Embryonic facial prominence (tissue), 1 donor: ENCODE results near the gene LRBA.
"Not testable (repeated sequence)": the region's sequence is repeated elsewhere in the genome, so short reads cannot be mapped to it uniquely, and the experiment has no call there.

Source experiments
- DNase-seq: peaks from one replicate; pipeline ENCODE4 v3.0.0-alpha.2; 2016; ENCODE audit errors: extremely low spot score

Gene LRBA

DNA sequence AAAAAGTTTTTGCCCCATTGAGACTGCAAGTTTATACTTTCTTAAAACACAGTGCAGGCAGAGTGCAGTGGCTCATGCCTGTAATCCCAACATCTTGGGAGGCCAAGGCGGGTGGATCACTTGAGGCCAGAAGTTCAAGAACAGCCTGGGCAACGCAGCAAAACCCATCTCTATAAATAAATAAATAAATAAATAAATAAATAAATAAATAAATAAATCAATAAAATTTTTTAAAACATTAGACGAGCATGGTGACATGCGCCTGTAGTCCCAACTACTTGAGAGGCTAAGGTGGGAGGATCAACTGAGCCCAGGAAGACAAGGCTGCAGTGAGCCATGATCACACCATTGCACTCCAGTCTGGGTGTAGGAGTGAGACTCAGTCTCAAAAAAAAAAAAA is 213.3 kb downstream of the LRBA start:
- no peak for DNase-seq

DNA sequence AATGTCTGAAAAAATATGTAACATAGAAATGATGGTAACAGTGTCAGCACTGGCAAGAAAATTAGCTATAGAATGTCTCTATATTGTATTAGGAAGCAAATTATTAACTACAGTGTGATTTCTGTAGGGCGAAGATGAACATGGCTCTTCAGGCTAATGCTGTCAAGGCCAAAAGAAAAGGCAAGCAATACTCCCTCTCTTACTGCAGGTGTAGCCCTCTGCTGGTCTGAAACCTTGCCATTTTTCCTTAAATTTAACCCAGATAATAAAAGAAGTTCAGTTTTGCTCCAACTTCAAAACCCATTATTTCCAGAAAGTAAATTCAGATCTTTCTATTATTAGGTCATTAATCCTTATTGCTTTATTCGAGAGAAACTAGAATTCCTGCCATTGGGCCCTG is 215.9 kb downstream of the LRBA start:
- no peak for DNase-seq

DNA sequence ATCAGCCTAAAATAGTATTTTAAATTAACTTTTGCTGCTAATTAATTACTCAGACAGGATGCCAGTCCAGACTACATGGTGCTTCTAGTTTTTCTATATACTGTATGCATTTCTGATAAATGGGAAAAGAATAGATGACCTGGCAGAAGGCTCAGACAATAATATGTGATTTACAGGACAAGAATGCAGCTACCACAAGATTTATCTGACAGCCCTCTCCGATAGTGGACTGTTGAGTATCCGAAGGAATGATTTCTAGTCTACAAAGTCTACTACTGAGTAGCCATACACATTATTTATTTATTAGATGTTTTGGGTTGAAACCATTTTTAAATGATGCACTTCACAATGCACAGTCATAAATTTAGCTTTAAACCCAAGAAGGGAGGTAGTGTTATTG is 220.4 kb downstream of the LRBA start:
- DNase-seq: no peak

DNA sequence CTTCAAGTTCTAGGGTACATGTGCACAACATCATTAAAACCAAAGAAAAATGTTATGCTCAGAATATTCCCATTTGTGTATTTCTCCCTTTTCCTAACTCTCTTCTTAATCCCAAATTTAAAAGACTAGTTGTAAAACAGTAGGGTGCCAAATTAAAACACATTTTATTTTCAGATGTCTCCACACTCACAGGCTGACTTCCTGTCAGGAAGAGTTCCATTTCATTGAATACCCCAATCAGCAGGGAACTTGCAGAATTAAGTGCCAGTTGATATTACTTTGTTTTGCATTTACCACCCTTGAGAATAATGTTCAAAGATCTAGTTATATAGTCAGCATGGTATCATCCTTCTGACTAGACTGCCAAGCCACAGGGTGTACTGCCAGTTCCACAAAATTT is 225.2 kb downstream of the LRBA start:
- DNase-seq: no peak

DNA sequence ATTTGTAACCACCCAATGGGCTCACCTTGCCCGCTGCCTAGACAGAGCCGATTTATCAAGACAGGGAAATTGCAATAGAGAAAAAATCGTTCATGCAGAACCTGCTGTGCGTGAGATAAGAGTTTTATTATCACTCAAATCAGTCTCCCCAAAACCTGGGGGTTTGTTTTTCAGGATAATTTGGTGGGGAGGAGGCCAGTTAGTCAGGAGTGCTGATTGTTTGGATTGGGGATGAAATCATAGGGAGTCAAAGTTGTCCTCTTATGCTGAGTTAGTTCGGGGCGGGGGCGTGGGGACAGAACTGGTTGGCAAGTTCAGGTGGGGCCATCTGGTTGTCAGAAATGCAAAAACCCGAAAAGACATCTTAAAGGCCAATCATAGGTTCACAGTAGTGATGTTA is 230.1 kb downstream of the LRBA start:
- no peak for DNase-seq

DNA sequence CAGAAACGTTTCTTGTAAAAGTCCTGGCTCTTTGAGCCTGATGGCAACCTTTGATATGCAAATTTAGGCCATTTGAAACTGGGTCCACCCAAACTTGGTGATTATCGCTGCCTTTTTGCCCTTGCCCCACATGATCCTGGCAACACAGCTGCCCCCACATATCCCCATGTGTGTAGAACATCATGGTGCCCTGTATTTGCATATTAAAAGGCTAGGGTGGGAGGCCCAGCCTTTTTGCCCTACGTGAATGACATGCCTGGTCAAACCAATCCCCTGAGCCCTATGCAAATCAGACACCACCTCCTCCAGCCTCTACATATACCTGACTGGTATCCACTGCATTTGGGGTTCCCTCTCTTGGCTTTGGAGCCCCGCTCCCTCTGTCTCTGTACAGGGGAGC is 230.8 kb downstream of the LRBA start:
- DNase-seq: no peak

DNA sequence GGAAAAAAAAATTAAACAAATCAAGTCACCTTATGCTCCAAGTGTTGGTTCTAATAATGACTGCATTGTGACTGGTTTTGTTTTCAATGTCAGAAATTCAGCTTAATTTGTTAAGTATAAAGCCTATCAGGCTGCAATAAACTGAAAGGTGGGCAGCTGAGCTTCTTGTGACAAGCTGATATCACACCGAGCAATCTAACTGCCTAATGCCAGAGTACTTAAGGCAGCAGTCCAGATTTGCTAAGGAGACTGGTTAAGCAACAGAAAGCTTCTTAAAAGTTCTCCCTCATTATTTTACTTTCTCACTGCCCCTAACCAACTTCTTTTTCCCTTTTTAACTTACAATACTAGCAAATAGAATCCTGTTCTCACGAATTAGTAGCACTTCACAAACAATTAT is 232.2 kb downstream of the LRBA start:
- no peak for DNase-seq

DNA sequence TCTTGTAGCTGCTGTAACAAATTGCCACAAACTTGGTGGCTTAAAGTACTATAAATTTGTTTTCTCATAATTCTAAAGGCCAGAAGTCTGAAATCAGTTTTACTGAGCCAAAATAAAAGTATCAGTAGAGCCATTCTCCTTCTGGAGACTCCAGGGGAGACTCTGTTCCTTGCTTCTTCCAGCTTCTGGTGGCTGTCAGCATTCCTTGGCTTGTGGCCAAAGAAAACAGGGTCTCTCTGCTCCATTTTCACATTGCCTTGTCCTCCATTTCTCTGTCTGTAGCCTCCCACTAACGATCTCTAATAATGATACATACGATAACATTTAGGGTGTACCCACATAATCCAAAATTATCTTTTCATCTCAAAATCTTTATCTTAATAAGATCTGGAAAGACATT is 232.8 kb downstream of the LRBA start:
- DNase-seq: no peak

DNA sequence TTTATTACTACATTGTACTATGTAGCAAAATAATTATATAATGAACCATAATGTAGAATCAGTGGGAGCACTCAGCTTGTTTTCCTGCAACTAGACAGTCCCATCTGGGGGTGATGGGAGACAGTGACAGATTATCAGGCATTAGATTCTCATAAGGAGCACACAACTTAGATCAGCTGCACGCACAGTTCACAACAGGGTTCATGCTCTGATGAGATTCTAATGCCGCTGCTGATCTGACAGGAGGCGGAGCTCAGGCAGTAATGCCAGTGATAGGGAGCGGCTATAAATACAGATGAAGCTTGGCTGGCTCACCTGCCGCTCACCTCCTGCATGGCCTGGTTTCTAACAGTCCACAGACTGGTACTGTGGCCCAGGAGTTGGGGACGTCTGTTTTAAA is 233.9 kb downstream of the LRBA start:
- no peak for DNase-seq

DNA sequence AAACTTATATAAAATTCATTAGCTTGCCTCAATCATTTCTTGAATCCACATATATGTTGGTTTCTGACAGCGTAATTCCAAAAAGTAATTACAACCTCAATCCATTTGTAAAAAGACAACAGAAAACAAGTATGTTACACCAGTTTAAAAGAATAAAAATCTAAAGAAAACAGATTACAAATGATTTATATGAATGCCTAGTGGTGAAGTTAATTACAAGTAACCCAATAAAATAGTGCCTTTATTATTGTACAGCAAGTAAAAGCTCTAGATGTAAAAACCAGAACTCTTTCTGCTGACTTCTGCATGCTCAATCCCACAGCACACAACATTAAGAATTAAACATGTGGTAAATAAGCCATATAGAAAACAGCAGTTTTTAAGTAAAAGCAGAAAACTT is 235.4 kb downstream of the LRBA start:
- no peak for DNase-seq

DNA sequence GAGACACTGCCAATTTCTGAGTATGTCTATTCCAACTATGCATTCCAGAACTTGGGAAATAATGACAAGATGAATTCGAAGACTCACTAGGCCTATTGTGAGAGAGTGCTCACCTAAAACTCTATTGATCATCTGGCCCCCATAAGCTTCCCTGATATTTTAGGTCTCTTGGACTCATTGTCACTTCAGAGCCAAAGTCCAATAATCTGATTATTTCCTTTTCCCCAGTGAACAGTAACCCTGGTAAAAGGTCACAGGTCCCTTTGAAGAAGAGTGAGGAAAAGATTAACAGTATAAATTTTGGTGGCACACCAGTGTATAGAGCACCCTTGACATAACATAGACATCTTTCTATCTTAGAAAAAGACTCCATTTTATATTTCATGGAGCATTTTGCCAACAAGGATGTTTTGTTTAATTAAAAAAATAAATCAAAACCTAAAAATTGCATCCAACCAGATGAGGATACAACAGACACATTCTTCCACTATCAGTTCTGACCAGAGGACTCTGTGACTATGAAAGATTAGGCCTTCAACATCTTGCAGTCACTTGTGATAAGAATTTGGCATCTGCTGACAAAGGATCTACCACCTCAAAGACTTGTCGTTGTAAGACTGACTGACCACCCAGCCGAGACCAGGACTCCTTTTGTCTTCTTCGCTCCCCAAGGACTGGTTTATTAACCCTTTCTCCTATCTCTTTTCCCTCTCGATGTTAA is 241.2 kb downstream of the LRBA start:
- no peak for DNase-seq

DNA sequence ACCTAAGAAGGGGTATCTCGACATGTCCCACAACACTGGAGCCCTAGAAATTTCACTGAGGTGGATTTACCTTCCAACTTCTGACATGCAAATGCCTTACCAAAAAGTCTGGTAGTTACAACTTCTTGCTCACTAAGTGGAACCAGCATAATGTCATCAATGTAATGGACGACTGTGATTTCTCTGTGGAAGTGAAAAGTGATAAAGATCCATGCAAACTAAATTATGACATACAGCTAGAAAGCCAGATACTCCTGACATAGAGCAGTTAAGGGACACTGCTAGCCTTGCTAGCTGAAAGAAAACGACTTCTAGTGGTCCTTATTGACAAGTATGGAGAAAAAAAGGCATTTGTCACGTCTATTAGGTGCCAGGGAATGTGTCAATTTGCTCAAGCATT is 242.1 kb downstream of the LRBA start:
- DNase-seq: no peak

DNA sequence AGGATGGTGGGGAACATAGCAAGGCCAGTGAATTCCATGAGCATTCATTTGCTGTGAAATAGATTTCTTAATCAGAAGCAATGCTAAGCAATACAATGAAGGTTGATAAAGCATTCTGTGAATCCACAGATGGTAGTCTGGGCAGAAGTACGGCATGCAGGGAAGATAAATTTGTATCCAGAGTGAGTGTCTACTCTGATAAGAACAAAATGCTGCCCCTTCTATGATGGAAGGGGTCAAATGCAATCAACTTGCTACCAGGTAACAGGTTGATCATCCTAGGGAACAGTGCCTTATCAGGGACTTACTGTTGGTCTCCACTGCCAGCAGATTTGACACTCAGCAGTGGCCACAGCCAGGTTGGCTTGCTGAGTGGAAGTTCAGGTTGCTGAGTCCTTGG is 243.7 kb downstream of the LRBA start:
- DNase-seq: no peak

DNA sequence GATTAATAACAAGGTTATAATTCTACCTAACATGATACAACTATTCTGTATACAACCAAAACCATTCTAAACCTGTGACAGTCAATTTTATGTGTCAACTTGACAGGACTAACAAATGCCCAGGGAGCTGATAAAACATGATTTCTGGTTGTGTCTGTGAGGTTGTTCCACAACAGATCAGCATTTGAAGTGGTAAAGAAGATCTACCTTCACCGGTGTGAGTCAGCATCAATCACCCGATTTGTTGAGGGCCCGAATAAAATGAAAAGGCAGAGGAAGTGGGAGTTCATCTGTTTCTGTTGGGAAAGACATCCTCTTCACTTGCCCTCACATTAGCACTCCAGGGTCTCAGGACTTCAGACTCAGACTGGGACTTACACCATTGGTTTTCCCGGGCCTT is 245.2 kb downstream of the LRBA start:
- no peak for DNase-seq

DNA sequence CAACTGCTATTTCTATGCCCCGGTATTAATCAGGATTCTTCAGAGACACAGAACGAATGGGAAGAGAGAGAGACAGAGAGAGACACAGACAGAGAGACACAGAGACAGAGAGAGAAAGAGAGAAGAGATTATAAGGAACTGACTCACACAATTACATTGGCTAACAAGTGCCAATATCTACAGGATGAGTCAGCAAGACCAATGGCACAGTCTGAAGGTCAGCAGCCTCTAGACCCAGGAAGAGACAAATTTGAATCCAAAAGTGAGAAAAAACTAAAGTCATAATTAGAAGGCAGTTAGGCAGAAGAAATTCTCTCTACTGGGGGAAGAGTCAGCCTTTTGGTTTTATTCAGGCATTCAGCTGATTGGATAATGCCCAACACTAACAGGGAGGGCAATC is 245.8 kb downstream of the LRBA start:
- no peak for DNase-seq

DNA sequence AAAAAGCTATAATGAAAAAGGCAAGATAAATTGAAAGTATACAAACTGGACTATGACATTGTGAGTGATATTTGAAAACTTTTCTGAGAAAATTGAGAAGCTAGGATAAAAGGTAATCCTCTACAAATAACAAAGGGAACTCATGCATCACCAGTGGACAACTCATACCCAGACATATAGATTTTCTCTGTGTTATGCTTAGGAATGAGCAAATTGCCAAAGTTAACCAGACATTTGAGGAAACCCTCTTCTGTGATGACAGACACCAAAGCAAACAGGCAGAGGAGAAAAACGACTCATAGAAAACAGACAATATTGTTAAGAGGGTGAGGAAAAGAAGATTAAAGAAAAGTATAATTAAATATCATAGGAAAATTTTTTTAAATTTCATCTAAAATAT is 246.6 kb downstream of the LRBA start:
- DNase-seq: no peak

DNA sequence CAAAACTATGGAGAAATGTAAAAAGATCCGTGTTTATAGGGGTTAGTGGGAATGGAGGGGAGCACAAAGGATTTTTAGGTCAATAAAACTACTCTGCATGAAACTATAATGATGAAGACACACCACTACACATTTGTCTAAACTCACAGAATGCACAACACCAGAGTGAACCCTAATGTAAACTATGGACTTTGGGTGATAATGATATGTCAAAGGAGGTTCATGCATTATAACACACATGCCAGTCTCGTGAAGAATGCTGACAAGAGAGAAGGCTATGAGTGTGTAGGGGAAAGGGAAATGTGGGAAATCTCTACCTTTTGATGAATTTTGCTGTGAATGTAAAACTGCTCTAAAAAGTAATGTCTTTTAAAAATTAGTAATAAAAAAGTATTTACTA is 249.9 kb downstream of the LRBA start:
- no peak for DNase-seq

DNA sequence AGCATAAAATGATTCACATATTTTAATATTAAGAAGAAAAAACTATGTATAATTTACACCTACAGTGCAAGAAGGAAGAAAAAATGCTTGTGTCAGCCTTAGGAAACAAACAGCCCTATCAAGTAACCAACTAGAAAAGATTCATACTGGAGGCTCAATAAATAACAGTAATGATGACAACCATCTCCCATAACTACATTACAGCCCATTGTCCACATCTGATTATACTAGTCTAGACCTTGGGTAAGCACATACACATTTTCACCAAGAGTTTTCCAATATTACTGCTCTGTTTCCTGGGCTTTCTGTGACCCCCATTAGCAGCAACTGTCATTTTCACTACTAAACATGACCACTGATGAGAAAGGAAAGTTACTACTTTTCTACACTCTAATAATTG is 263.4 kb downstream of the LRBA start:
- DNase-seq: no peak

DNA sequence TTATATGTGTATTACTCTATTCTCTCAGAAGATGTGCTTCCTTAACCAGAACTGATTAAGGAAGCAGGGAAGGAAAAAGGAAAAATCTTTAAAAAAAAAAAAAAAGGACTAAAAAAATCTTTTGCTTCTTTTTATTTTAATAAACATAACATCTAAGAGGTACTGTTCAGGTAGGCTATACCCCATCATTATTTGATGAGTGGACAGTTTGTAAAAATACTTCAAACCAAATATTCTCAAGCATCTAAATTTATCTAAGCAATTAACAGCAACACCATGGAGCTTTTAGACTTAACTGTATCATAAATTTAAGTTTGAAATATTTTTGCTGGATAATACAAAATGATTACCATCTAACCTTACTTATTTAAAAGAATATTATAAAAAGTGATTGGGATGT is 264.3 kb downstream of the LRBA start:
- DNase-seq: no peak

DNA sequence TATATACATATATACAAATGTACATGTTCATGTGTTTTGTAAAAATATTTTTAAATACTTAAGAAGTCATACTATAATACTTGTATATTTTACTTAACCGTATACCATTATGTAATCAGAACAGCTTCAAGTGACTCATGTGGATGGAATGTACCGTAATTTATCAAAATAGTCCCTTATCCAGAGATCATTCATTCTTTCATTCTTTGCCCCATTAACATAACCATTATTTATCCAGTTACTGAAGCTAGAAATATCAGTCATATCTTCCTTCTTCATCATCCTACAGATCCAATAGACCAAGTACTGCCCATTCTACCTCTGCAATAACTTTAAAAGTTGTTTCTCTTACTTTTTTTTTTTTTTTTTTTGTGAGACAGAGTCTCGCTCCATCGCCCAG is 268.9 kb downstream of the LRBA start:
- no peak for DNase-seq

DNA sequence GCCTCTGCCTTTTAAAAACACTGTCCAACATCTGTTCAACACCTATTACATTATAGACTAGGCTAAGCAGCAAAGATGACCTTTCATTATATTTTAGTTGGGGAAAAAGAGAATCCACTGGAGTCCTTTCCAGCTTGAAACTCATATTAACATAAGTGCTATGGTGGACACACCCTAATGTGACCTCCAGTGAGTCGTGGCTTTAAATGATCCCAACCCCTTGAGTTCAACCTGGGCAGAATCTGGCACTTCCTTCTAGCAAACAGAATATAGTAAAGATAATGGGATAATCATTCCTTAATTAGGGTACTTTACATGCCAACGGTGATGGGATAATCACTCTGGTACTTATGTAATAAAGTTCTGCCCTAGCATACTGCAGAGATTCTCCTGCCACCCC is 270.5 kb downstream of the LRBA start:
- DNase-seq: no peak

DNA sequence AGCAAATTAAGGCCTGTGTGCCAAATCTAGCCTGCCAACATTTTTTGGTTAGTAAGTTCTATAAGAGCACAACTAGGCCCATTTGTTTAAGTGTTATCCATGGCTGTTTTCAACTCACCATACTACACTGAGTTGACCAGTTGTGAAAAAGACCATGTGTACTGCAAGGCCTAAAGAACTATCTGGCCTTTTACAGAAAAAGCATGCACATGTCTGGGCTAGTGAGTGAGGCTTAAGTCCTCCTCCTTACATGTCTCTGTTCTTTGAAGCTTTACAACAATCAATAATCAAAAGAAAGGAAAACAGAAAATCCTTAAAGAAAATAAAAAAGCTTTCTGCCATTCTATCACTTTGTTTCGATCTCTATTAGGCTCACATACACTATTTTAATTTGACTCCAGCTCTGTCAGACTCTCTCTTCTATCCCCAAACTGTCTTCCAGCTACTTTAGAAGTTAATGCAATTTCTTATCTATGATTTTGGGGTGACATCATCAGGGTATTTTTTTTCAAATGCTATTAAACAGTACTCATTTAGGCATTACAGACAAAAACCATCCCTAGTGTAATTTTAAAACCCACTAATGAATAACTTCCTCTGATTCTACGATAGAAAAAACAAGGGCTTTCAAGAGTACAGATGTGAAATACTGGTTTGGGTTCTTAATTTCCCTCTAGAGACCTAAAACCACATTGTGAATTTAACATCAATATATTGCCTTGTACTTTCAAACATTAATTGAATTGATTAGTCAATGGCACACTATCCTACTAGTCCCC is 271.3 kb downstream of the LRBA start:
- DNase-seq: no peak

DNA sequence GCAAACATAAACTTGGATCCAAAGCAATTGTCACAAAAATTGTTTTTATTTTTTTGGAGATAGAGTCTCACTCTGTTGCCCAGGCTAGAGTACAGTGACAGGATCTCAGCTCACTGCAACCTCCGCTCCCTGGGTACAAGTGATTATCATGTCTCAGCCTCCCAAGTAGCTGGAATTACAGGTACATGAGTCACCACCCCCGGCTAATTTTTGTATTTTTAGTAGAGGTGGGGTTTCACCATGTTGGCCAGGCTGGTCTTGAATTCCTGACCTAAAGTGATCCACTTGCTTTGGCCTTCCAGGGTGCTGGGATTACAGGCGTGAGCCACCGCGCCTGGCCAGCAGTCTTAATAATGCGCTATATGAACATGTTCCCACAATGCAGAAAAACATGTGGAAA is 272.2 kb downstream of the LRBA start:
- DNase-seq: not testable (repeated sequence)

DNA sequence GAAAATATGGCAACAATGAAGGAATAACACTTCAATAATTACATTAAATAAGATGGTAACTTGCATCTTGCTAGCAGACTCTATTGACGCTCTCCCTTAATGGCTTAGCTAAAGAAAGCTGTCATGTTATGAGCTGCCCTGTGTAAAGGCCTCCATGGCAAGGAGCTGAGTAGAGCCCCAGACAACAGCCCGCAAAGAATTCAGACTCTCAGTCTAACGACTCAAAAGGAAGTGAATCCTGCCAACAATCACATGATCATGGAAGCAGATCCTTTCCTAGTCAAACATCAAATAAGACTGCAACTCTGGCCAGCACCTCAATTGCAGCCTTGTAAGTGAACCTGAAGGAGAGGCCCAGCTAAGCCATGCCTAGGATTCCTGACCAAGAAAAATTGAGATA is 275.5 kb downstream of the LRBA start:
- DNase-seq: no peak
